ENCODE data around the gene VWA3B.

VWA3B gene

DNA sequence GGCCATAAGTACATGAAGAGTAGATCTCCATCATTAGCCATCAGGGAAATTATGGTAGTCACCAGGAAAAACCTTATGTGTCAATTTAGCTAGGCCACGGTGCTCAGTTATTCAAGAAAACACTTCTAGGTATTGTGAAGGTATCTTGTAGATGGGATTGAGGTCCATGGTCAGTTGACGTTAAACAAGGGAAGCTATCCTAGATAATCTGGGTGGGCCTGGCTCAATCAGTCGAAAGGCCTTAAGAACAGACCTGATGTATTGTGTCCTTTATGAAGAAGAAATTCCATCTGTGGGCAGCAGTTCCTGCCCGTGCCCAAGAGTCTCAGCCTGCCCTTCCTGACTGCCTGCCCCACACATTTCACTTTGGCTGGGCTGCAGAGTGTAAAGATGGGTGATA, 242.6 kb downstream of the VWA3B start:
- no peak overlapping the region for H3K4me3 ChIP-seq (ENCODE audit: control insufficient read depth, low read depth, low read length)
- TF ChIP-seq CTCF (conservative IDR thresholded peaks at IDR 0.05; ENCODE audit: control insufficient read depth, insufficient read depth, low read depth, low read length), result no peak
- no peak for DNase-seq (ENCODE audit: low read depth)

DNA sequence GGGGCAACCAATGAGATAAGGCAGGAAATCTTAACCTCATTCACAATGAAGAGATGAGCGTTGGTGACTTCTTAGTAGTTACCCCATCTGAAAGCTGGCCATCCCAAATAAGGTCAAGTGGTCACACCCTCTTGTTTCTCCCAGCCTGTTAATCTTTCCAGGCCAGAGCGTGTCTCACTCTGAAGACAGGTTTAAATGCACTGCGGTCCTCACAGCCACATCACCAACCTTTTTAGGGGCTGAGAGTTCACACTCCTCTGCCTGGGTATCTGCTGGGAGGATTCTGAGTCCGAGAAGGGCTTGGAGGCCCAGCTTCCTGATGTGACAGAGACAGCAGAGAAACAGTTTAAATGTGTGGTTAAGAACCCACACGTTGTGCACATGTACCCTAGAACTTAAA, 246.0 kb downstream of the VWA3B start:
- no peak overlapping the region for H3K4me3 ChIP-seq (ENCODE audit: control insufficient read depth, low read depth, low read length)
- no peak for TF ChIP-seq CTCF (conservative IDR thresholded peaks at IDR 0.05; ENCODE audit: control insufficient read depth, insufficient read depth, low read depth, low read length)
- no peak for DNase-seq (ENCODE audit: low read depth)

GRCh38 chr2:98333922-98334321, 247.0 kb downstream of the VWA3B start:
- TF ChIP-seq CTCF (conservative IDR thresholded peaks at IDR 0.05; ENCODE audit: control insufficient read depth, insufficient read depth, low read depth, low read length), result no peak
- DNase-seq (ENCODE audit: low read depth), result peak; percentile 29
- no peak overlapping the region for H3K4me3 ChIP-seq (ENCODE audit: control insufficient read depth, low read depth, low read length)

DNA sequence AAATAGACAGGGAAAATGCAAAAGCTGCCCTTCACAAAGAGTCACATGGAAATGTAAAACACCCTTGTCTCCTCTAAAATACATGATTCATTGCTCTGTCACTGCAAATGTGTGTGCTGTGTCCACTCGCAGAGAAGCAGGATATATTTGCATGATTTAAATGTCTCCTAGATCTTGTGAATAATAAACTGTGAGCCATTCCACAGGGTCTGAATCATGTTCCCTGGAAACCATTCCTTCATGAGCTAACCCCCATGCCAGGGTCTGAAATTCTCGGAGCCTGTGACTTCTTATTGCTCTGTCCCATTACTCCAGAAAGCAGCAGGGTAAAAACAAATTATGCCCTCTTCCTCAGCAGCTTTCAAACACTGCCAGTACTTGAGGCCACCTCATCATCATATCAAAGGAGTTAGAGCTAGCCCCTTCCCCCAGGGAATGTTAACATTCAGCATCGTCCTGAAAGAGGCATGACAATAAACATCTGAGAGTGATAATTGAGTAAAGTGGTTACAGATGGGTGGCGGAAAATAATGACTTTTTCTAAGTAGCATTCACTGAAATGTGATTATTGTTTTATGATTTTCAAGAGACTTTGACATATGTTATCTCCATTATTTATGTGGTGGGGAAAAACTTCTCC, 247.6 kb downstream of the VWA3B start:
- peak; percentile 96 for DNase-seq (ENCODE audit: low read depth)
- peak overlapping the region; percentile 8 for H3K4me3 ChIP-seq (ENCODE audit: control insufficient read depth, low read depth, low read length)
- TF ChIP-seq CTCF (conservative IDR thresholded peaks at IDR 0.05; ENCODE audit: control insufficient read depth, insufficient read depth, low read depth, low read length), result no peak

DNA sequence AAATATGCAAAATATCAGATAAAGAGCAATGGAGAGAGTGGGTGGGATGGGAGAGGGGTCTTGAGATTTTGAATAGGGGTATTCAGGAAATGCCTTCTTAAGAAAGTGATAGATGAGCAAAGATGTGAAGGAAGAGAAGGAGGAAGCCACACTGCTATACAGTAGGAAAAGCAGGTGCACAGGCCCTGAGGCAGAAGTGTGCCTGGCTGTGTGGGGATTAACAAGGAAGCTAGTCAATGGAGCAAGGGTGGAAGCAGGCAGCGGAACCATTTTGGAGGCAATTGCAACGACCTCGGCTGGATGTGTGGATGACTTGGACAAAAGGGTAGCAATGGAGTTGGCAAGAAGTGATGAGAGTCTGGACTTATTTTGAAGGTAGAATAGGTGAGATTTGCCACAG, 248.3 kb downstream of the VWA3B start:
- no peak overlapping the region for H3K4me3 ChIP-seq (ENCODE audit: control insufficient read depth, low read depth, low read length)
- no peak for TF ChIP-seq CTCF (conservative IDR thresholded peaks at IDR 0.05; ENCODE audit: control insufficient read depth, insufficient read depth, low read depth, low read length)
- no peak for DNase-seq (ENCODE audit: low read depth)

- no peak for TF ChIP-seq CTCF (conservative IDR thresholded peaks at IDR 0.05; ENCODE audit: control insufficient read depth, insufficient read depth, low read depth, low read length)
- DNase-seq (ENCODE audit: low read depth), result no peak
- no peak overlapping the region for H3K4me3 ChIP-seq (ENCODE audit: control insufficient read depth, low read depth, low read length)
Measured at GRCh38 chr2:98341241-98341640, 254.3 kb downstream of the VWA3B start.

- no peak for DNase-seq (ENCODE audit: low read depth)
- no peak overlapping the region for H3K4me3 ChIP-seq (ENCODE audit: control insufficient read depth, low read depth, low read length)
- TF ChIP-seq CTCF (conservative IDR thresholded peaks at IDR 0.05; ENCODE audit: control insufficient read depth, insufficient read depth, low read depth, low read length), result no peak
Measured at GRCh38 chr2:98343285-98343684, 256.3 kb downstream of the VWA3B start.
